ENCODE results near the gene MEF2C. TPM values are rescaled to one million over a fixed set of nuclear protein-coding genes. Genes with fewer than 3 reads are reported as not detected.
"Not testable (repeated sequence)": the region's sequence is repeated elsewhere in the genome, so short reads cannot be mapped to it uniquely, and the experiment has no call there.

The MEF2C gene
- total RNA-seq, result under 1 TPM; 0.07 to 0.12 TPM

DNA sequence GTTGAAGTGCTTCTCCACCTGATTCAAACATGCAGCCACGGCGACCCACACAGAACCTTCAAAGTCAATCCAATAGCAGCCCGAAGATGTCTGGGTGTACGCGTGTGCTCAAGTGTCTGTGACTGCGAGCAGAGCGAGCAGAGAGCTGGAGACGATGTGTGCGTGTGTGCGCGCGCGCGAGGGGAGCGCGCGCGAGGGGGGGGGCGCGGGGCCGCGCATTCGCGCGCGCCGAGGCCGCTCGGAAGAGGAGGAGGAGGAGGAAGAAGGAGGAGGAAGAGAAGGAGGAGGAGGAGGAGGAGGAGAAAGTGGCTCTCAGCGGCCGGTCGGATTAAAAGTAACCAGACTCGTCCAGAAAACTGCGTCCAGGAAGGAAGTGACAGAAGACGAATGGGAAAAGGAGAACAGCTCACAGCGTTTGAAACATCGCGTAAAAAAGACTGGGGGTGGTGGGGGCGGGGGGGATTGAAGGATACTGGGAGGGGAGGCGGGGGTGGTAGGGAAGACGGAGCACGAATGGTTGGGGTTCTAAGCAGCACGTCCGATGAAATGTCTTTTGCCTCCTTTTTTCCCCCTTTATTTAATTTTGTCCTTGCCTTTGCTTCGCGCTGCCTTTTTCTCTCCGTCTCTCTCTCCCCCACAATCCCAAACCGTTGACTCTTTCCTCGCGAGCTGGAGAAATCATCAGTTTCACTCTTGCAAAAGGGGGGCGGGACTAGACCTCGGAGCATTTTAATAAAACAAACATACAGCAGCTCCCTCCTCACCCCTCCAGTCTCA, at the start of gene MEF2C:
Gene MEF2C (minus strand): TSS at position 126 of the 777 bp plus-strand sequence. CDS start 59,396 bp downstream, outside the sequence.
- H3K36me3 Mint-ChIP-seq (ENCODE audit: low read depth), result no peaks in the 10 kb centered on the region
- H3K4me3 Mint-ChIP-seq, result peak within 1 kb of the TSS; percentile 75
- DNase-seq (peak; percentile 32), ATAC-seq (peak; percentile 65)
- ChIA-PET POLR2A (interaction anchor here (0.6 kb wide), 1 partner anchor 263 kb away, joined by 4 read pairs; no protein-coding TSS in a partner anchor), CTCF (interaction anchor here (0.9 kb wide), 1 partner anchor 10 kb away, joined by 3 read pairs; no protein-coding TSS in a partner anchor)
- H3K27ac Mint-ChIP-seq, result no peak within 1 kb of the TSS
- H3K9me3 Mint-ChIP-seq (ENCODE audit: low read depth), result no peaks in the 10 kb centered on the region
- H3K4me1 Mint-ChIP-seq, result peaks cover 21% of the 10 kb centered on the region
- H3K27me3 Mint-ChIP-seq, result peaks cover 48% of the 10 kb centered on the region
- intact Hi-C loops (cut with DNase I, micrococcal nuclease), result loop anchor here (5.0 to 10.0 kb wide), 4 partner anchors 148 to 198 kb away; no protein-coding TSS in a partner anchor

DNA sequence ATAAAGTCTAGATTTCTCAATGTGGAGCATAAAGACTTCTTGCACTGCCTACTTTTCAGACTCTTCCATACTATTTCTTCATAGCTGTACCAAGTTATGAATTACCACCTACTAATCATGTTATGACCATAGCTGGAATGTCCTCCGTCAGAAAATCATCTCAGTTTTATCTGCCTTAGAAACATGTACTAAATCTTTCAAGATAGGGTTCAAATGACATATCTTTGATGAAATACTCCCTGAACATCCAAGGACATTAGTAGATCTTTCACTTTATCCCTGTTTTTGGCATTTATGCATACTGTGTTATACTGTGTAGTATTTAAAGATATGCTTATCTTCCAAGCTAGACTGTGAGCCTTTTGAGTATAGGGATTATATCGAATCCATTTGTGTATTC, 49.6 kb upstream of the MEF2C start:
- POLR2A ChIA-PET, result no interaction called here
- no peaks in the 10 kb centered on the region for H3K4me1 Mint-ChIP-seq
- no peaks in the 10 kb centered on the region for H3K9me3 Mint-ChIP-seq (ENCODE audit: low read depth)
- no peak overlapping the region for H3K27ac Mint-ChIP-seq
- H3K36me3 Mint-ChIP-seq (ENCODE audit: low read depth), result no peaks in the 10 kb centered on the region
- intact Hi-C loops (cut with DNase I, micrococcal nuclease), result no loop called here
- DNase-seq, result no peak
- peaks cover 4% of the 10 kb centered on the region for H3K27me3 Mint-ChIP-seq
- no peak for ATAC-seq
- H3K4me3 Mint-ChIP-seq, result no peak overlapping the region
- CTCF ChIA-PET, result interaction anchor here (0.7 kb wide), 1 partner anchor 649 kb away, joined by 3 read pairs; no protein-coding TSS in a partner anchor

DNA sequence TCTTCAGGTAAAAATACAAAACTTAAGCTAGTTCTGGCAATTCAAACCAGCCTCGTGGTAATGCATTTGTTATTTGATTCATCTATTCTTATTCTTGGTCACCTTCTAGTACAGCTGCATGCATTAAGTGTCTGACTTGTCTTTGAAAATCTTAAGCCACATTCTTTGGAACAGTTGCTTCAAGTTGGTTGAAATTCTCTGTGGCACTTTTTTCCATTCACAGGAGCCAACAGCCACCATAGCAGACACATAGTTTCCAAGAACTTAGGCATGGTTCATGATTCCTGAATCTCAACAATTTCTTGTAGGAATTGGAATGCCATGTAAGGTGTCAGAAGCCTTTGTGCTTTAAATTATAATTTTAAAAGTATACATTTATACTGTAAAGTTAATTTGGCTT, 47.4 kb upstream of the MEF2C start:
- H3K9me3 Mint-ChIP-seq (ENCODE audit: low read depth), result no peaks in the 10 kb centered on the region
- no peak overlapping the region for H3K27ac Mint-ChIP-seq
- POLR2A ChIA-PET, result no interaction called here
- peaks cover 4% of the 10 kb centered on the region for H3K27me3 Mint-ChIP-seq
- ATAC-seq (no peak), DNase-seq (no peak)
- no peak overlapping the region for H3K4me3 Mint-ChIP-seq
- intact Hi-C loops (cut with DNase I, micrococcal nuclease), result no loop called here
- H3K36me3 Mint-ChIP-seq (ENCODE audit: low read depth), result no peaks in the 10 kb centered on the region
- CTCF ChIA-PET, result interaction anchor here (1.5 kb wide), 1 partner anchor 201 kb away, joined by 7 read pairs; no protein-coding TSS in a partner anchor
- H3K4me1 Mint-ChIP-seq, result no peaks in the 10 kb centered on the region

DNA sequence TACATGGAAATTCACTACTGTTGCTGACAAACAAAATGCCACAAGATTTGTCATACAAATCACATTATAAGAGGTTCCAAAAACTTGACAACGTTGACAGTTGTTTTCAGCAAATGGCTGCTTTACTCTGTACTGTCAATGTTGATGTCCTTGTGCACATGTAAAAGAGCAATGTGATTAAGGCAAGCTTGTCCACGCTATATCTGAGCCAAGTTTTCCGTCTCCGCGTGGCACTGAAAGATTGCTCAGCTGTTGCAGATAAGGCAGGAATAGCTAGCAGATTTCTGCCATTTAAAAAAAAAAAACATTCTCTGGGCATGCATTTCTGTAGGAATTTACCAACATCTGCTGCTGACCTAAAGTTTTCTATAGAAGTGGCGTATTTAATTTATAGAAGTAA, 46.4 kb upstream of the MEF2C start:
- ChIA-PET POLR2A (interaction anchor here (0.7 kb wide), 2 partner anchors 49 to 503 kb away, joined by 3 to 11 read pairs; no protein-coding TSS in a partner anchor), CTCF (interaction anchor here (1.5 kb wide), 1 partner anchor 200 kb away, joined by 7 read pairs; no protein-coding TSS in a partner anchor)
- Mint-ChIP-seq H3K27me3 (peaks cover 7% of the 10 kb centered on the region), H3K27ac (no peak overlapping the region), H3K9me3 (ENCODE audit: low read depth) (no peaks in the 10 kb centered on the region), H3K4me3 (no peak overlapping the region), H3K36me3 (ENCODE audit: low read depth) (no peaks in the 10 kb centered on the region), H3K4me1 (no peaks in the 10 kb centered on the region)
- ATAC-seq, result no peak
- DNase-seq, result no peak
- intact Hi-C loops (cut with DNase I, micrococcal nuclease), result no loop called here

DNA sequence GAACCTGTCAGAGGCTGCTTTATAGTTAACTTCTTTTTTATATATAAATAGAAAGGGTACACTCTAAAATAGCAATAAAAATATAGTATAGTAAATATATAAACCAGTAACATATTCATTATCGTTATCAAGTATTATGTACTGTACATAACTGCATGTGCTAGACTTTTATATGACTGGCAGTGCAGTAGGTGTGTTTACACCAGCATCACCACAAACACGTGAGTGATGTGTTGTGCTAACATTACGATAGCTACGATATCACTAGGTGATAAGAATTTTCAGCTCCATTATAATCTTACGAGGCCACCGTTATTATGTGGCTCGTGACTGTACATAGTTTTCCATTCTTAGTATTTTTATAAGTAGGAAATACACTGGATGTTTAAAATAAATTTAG, 43.8 kb upstream of the MEF2C start:
- ChIA-PET POLR2A (no interaction called here), CTCF (interaction anchor here (1.9 kb wide), 1 partner anchor 198 kb away, joined by 4 read pairs; no protein-coding TSS in a partner anchor)
- Mint-ChIP-seq H3K27ac (no peak overlapping the region), H3K36me3 (ENCODE audit: low read depth) (no peaks in the 10 kb centered on the region), H3K4me3 (no peak overlapping the region), H3K9me3 (ENCODE audit: low read depth) (no peaks in the 10 kb centered on the region), H3K4me1 (no peaks in the 10 kb centered on the region), H3K27me3 (peaks cover 11% of the 10 kb centered on the region)
- intact Hi-C loops (cut with DNase I, micrococcal nuclease), result no loop called here
- ATAC-seq, result no peak
- DNase-seq, result no peak

DNA sequence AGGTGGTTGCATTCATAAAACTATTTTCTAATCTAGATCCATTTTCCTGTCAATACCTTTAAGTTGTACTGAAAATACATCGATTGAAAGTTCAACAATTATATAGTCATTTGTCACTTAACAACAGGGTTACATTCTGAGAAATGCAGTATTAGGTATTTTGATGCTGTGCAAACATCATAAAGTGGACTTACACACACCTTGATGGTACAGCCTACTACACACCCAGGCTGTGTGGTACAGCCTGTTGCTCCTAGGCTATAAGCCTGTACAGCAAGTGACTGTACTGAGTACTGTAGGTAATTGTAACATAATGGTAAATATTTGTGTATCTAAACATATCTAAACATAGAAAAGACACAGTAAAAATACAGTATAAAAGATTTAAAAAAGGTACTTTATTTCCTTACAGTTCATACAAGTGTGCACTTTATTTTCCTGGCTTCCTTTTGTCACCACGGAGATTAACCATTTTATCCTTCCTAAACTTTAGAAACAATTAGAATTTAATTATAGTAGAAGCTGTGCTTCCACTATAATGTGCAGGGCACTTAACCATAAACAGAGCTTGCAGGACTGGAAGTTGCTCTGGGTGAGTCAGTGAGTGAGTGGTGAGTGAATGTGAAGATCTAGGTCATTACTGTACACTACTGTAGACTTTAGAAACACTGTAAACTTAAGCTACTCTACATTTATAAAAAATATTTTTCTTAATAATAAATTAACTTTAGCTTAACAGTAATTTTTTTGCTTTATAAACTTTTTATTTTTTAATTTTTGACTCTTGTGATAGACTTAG, 42.9 kb upstream of the MEF2C start:
- ATAC-seq (no peak), DNase-seq (no peak)
- Mint-ChIP-seq H3K4me1 (no peaks in the 10 kb centered on the region), H3K27me3 (peaks cover 11% of the 10 kb centered on the region), H3K4me3 (no peak overlapping the region), H3K36me3 (ENCODE audit: low read depth) (no peaks in the 10 kb centered on the region), H3K27ac (no peak overlapping the region), H3K9me3 (ENCODE audit: low read depth) (no peaks in the 10 kb centered on the region)
- ChIA-PET CTCF (interaction anchor here (0.6 to 1.9 kb wide), 2 partner anchors 108 to 197 kb away, joined by 3 to 4 read pairs; no protein-coding TSS in a partner anchor), POLR2A (no interaction called here)
- intact Hi-C loops (cut with DNase I, micrococcal nuclease), result no loop called here

DNA sequence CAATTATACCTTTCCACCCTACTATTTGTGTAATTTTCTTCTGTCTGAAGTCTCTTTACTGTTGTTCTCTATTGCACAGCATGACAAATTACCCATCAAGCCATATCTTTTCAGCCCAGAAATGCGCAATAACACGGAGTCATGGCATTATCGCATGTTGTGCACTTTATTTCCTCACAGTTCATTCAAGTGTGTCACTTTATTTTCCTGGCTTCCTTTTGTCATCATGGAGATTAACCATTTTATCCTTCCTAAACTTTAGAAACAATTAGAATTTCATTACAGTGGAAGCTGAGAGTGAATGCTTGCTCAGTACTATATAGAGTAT, 41.3 kb upstream of the MEF2C start:
- CTCF ChIA-PET, result no interaction called here
- POLR2A ChIA-PET, result no interaction called here
- no peak for DNase-seq
- no peaks in the 10 kb centered on the region for H3K9me3 Mint-ChIP-seq (ENCODE audit: low read depth)
- intact Hi-C loops (cut with DNase I, micrococcal nuclease), result no loop called here
- no peaks in the 10 kb centered on the region for H3K4me1 Mint-ChIP-seq
- H3K36me3 Mint-ChIP-seq (ENCODE audit: low read depth), result no peaks in the 10 kb centered on the region
- peaks cover 14% of the 10 kb centered on the region for H3K27me3 Mint-ChIP-seq
- H3K4me3 Mint-ChIP-seq, result no peak overlapping the region
- H3K27ac Mint-ChIP-seq, result no peak overlapping the region
- no peak for ATAC-seq

DNA sequence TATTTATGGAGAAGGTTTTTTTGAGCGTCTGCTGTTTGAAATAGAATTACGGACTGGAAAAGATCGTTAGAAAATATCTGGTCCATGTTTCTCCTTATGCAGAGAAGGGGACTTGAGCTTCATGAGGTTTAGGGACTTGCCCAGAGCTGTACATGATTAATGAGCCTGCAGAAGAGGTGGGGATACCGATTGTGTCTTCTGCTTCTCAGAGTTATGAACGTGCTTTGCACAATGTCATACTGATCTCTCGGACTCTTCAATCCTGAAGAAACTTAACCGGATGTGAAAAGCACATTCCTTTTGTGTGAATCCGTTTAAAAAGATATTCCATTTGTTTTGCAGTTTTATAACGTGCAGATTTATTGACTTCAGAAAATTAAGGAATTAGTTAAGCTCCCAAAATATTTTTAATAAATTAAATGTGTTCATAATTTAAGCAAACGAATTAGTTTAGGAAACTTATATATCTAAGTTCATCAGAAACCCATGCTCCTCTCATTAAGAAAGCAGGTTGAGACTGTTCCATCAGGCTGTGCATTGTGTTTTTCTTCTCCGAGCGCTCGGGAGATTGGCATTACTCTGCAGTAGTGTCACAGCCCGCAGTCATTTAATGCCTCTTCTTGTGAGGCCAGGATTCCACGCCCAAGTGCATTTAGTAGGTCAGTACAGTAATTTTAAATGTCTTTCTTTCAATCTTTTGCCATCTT, 40.8 kb upstream of the MEF2C start:
- peaks cover 14% of the 10 kb centered on the region for H3K27me3 Mint-ChIP-seq
- no peaks in the 10 kb centered on the region for H3K9me3 Mint-ChIP-seq (ENCODE audit: low read depth)
- H3K4me3 Mint-ChIP-seq, result no peak overlapping the region
- no peak for ATAC-seq
- intact Hi-C loops (cut with DNase I, micrococcal nuclease), result no loop called here
- ChIA-PET POLR2A (interaction anchor here (0.6 kb wide), 1 partner anchor 111 kb away, joined by 3 read pairs; no protein-coding TSS in a partner anchor), CTCF (no interaction called here)
- H3K4me1 Mint-ChIP-seq, result no peaks in the 10 kb centered on the region
- no peak for DNase-seq
- no peak overlapping the region for H3K27ac Mint-ChIP-seq
- no peaks in the 10 kb centered on the region for H3K36me3 Mint-ChIP-seq (ENCODE audit: low read depth)

DNA sequence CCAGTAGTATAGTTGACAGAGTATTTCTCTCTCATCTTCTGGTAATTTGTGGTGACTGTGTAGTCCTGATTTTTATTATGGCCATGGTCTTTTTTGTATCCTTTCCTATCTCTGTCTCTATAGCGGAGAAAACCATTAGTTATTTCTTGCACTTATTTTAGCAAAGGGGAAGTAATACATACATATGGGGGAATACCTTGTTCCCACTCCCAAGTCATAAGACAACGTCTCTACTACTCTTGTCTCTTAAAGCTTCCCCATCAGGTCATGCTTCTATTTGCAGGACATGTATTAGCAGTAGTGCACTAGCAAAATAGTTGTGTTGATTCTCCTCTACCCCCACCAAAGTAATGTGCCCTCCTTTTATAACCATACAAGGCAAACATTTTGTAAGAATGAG, 29.8 kb upstream of the MEF2C start:
- H3K4me1 Mint-ChIP-seq; H3K4me3 Mint-ChIP-seq; CTCF ChIA-PET; DNase-seq; H3K27ac Mint-ChIP-seq; H3K27me3 Mint-ChIP-seq; ATAC-seq; H3K36me3 Mint-ChIP-seq (ENCODE audit: low read depth); intact Hi-C loops (cut with DNase I, micrococcal nuclease); H3K9me3 Mint-ChIP-seq (ENCODE audit: low read depth); POLR2A ChIA-PET: not testable (repeated sequence)

DNA sequence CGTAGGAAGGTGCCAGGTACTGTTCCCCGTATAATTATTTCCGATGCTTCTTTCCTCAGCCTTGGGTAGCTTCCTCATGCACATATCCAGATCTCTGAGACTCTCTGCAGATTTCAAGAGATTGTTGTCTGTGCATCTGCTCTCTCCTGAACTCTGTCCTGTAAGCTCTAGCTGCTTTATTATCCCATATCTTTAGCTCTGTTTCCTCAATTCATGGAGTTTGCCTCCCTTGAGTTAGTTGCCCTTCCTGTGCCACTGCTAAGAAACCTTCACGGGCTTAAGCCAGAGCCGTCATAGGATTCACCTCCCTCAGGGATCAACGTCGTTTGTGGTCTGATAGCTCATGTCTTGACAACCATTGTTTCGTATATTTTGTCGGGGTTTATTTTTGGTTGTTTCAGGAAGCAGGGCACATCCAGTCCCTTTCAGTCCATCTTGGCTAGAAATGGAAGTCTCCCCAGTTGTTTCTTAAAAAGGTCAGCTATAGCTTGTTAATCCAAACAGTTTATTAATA, 28.1 kb upstream of the MEF2C start:
- intact Hi-C loops (cut with DNase I, micrococcal nuclease); ATAC-seq; H3K27ac Mint-ChIP-seq; H3K4me3 Mint-ChIP-seq; H3K4me1 Mint-ChIP-seq; CTCF ChIA-PET; H3K9me3 Mint-ChIP-seq (ENCODE audit: low read depth); DNase-seq; H3K27me3 Mint-ChIP-seq; POLR2A ChIA-PET; H3K36me3 Mint-ChIP-seq (ENCODE audit: low read depth): not testable (repeated sequence)

DNA sequence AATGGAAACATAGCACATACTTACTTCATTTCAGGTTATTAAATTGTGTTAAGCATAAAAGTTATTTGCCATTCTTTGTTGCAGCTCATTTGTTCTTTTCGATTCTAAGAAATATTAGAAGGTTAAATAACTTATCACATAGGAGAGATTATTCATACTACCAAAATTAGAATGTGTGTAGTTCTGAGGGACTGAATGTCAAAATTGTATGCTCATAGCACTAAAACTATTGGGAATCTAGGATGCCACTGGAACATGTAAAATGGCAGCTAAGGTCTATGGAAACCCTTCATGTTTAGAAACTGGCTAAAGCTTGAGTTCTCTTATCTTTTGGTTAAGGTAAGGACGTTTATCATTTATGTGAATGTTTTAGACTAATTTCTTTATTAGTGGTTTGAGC, 21.5 kb upstream of the MEF2C start:
- POLR2A ChIA-PET; CTCF ChIA-PET; H3K27me3 Mint-ChIP-seq; H3K4me1 Mint-ChIP-seq; intact Hi-C loops (cut with DNase I, micrococcal nuclease); H3K27ac Mint-ChIP-seq; H3K9me3 Mint-ChIP-seq (ENCODE audit: low read depth); H3K4me3 Mint-ChIP-seq; ATAC-seq; DNase-seq; H3K36me3 Mint-ChIP-seq (ENCODE audit: low read depth): not testable (repeated sequence)
